Measurements from ENCODE around the gene CRTC3. TPM values are rescaled to one million over a fixed set of nuclear protein-coding genes. Genes with fewer than 3 reads are reported as not detected.

CRTC3 gene
- total RNA-seq, 1 donor from 2014 or later: 49.0 TPM

DNA sequence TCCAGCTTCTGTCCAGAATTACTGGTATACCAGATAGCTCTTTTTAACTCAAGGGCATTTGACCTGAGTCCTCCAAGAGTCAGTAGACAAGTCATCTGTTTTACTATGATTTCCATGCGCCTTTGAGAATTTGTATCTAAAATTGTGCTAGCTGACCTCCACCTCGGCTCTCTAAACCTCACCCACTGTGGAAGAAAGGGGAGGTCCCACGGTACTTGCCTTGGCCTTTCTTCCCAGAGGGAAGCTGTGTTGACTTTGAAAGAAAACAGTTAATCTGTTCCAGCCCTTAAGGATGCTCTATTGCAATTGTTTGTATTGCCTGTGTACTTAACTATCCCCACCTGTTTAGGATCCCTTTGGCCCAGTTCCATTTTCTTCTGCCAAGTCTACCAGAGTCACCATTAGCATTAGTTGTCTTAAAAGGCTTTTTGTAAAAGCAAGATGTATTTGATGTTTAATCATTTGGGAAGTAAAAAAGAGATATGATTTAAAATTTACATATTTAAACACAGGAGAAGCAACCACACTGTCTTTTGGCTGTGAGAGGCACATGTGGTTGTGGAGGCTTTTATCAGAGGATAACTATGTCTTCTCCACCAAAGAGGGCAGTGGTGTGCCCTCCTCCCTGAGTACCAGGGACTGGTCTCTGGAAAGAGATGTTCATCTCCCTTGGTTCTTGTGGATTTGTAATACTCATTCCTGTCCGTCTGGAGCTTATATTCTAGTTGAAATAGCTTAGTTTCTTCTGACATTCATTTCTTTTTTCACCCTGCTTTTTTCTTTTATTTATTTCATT is 88.8 kb downstream of the CRTC3 start:
- no peak for ATAC-seq
- Histone ChIP-seq H3K27ac (no peak overlapping the region), H3K36me3 (peaks cover 89% of the 10 kb centered on the region), H3K9me3 (no peaks in the 10 kb centered on the region), H3K27me3 (no peaks in the 10 kb centered on the region), H3K4me1 (peaks cover 18% of the 10 kb centered on the region), H3K4me3 (no peak overlapping the region)
- TF ChIP-seq, protein P1, sequence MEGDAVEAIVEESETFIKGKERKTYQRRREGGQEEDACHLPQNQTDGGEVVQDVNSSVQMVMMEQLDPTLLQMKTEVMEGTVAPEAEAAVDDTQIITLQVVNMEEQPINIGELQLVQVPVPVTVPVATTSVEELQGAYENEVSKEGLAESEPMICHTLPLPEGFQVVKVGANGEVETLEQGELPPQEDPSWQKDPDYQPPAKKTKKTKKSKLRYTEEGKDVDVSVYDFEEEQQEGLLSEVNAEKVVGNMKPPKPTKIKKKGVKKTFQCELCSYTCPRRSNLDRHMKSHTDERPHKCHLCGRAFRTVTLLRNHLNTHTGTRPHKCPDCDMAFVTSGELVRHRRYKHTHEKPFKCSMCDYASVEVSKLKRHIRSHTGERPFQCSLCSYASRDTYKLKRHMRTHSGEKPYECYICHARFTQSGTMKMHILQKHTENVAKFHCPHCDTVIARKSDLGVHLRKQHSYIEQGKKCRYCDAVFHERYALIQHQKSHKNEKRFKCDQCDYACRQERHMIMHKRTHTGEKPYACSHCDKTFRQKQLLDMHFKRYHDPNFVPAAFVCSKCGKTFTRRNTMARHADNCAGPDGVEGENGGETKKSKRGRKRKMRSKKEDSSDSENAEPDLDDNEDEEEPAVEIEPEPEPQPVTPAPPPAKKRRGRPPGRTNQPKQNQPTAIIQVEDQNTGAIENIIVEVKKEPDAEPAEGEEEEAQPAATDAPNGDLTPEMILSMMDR (IDR thresholded peaks at IDR 0.05): peak; percentile 5
- intact Hi-C loops (cut with DNase I): no loop called here
- DNase-seq: no peak

- DNase-seq (no peak), ATAC-seq (no peak)
- no peak overlapping the region for H3K27ac ChIP-seq
- H3K36me3 ChIP-seq: peaks cover 86% of the 10 kb centered on the region
- TF ChIP-seq, protein P1 (IDR thresholded peaks at IDR 0.05): no peak
- no peaks in the 10 kb centered on the region for H3K9me3 ChIP-seq
- H3K4me3 ChIP-seq: no peak overlapping the region
- intact Hi-C loops (cut with DNase I): no loop called here
- H3K27me3 ChIP-seq: no peaks in the 10 kb centered on the region
- H3K4me1 ChIP-seq: peaks cover 18% of the 10 kb centered on the region
These were observed 89.7 kb downstream of the CRTC3 start for GRCh38 chr15:90619468-90619867.

DNA sequence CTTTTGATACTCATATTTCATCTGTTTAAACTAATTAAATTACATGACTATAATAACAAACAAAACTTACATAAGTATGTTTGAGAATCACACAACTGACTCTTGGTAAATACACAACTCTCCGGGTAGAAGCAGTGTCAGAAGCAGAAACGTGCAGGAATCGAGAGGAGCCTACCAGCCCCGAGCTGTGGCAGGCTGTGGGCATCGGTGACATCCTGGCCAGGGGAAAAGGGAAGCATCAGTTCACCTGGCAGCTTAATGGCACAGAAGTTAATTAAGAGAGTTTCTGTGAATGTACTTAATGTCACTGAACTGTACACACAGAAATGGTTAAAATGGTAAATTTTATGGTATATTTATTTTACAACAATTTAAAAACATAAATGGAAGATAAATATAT is 90.2 kb downstream of the CRTC3 start:
- no peak for ATAC-seq
- no peak for DNase-seq
- H3K4me3 ChIP-seq: no peak overlapping the region
- H3K9me3 ChIP-seq: no peaks in the 10 kb centered on the region
- H3K4me1 ChIP-seq: peaks cover 18% of the 10 kb centered on the region
- peaks cover 87% of the 10 kb centered on the region for H3K36me3 ChIP-seq
- TF ChIP-seq, protein P1 (IDR thresholded peaks at IDR 0.05): no peak
- intact Hi-C loops (cut with DNase I): no loop called here
- H3K27ac ChIP-seq: no peak overlapping the region
- no peaks in the 10 kb centered on the region for H3K27me3 ChIP-seq

GRCh38 chr15:90620379-90621067 is 90.8 kb downstream of the CRTC3 start:
- peaks cover 18% of the 10 kb centered on the region for H3K4me1 ChIP-seq
- H3K27ac ChIP-seq: no peak overlapping the region
- no peak overlapping the region for H3K4me3 ChIP-seq
- no peaks in the 10 kb centered on the region for H3K9me3 ChIP-seq
- TF ChIP-seq, protein P1 (IDR thresholded peaks at IDR 0.05): no peak
- H3K27me3 ChIP-seq: no peaks in the 10 kb centered on the region
- ATAC-seq (peak; percentile 78), DNase-seq (no peak)
- intact Hi-C loops (cut with DNase I): no loop called here
- H3K36me3 ChIP-seq: peaks cover 87% of the 10 kb centered on the region

DNA sequence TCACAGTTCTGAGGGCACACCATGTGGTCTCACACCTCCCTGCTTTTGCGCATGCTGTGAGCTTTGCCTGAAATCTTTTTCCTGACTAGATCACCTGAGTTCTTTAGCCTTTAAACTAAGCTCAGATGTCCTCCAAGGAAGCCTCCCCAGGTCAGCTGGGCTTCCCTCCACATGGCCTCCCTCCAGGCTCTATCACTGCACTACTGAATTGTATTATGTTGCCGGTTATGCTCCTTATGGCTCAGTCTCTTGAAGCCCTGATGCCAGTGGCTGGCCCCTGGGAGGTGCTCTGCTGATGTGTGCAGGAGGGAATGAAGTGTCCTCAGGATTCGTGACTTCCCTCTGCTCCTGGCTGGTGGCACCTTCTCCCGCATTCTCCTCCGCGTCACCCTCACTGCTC is 94.1 kb downstream of the CRTC3 start:
- Histone ChIP-seq H3K4me3 (no peak overlapping the region), H3K27ac (no peak overlapping the region), H3K27me3 (no peaks in the 10 kb centered on the region), H3K4me1 (peaks cover 11% of the 10 kb centered on the region), H3K36me3 (peaks cover 86% of the 10 kb centered on the region), H3K9me3 (no peaks in the 10 kb centered on the region)
- DNase-seq (no peak), ATAC-seq (no peak)
- TF ChIP-seq, protein P1 (IDR thresholded peaks at IDR 0.05): no peak
- intact Hi-C loops (cut with DNase I): no loop called here
